ENCODE measurements around the gene SLC27A4. TPM values are rescaled to one million over a fixed set of nuclear protein-coding genes. Genes with fewer than 3 reads are reported as not detected.

SLC27A4 gene
- total RNA-seq, 1 experiment from 2014 or later, result 17.0 TPM

- Histone ChIP-seq H2AFZ (ENCODE audit: low read length) (no peak overlapping the region), H3K4me1 (ENCODE audit: insufficient read depth, low read length) (peaks cover 7% of the 10 kb centered on the region; the same call in 1 of the 2 replicates), H3K4me2 (ENCODE audit: insufficient read depth, insufficient read length, low read length) (no peak overlapping the region), H2BK12ac (ENCODE audit: insufficient read length, low read depth, low read length) (no peak overlapping the region), H3K9ac (ENCODE audit: extremely low read depth, insufficient read length, low read length) (no peak overlapping the region), H4K20me1 (ENCODE audit: control insufficient read depth, insufficient read depth, insufficient read length) (no peaks in the 10 kb centered on the region), H4K8ac (replicated peaks; ENCODE audit: insufficient read length, low read depth, low read length) (no peak overlapping the region), H4K91ac (ENCODE audit: insufficient read length, low read depth, low read length) (no peak overlapping the region), H3K27ac (ENCODE audit: insufficient read length, low read depth, low read length) (no peak overlapping the region), H3K79me2 (ENCODE audit: insufficient read depth, low read length) (no peaks in the 10 kb centered on the region), H3K79me1 (ENCODE audit: insufficient read depth, low read depth, low read length, poor library complexity, severe bottlenecking) (no peaks in the 10 kb centered on the region), H3K14ac (ENCODE audit: insufficient read depth, low read length) (no peak overlapping the region), H2BK120ac (ENCODE audit: low read depth, low read length, poor library complexity, severe bottlenecking) (no peak overlapping the region), H4K5ac (ENCODE audit: insufficient read length, low read depth, low read length) (no peak overlapping the region), H3K23ac (ENCODE audit: insufficient read length, low read depth, low read length) (no peak overlapping the region), H3T11ph (ENCODE audit: low read length) (no peak overlapping the region), H3K9me3 (ENCODE audit: control insufficient read depth, low read depth, low read length) (no peaks in the 10 kb centered on the region), H3K23me2 (ENCODE audit: insufficient read length, low read depth, low read length, poor library complexity, severe bottlenecking) (no peaks in the 10 kb centered on the region), H3K18ac (ENCODE audit: insufficient read length, low read depth, low read length) (no peak overlapping the region), H3K4ac (ENCODE audit: low read depth, low read length) (no peak overlapping the region), H2BK20ac (ENCODE audit: low read depth, low read length, poor library complexity, severe bottlenecking) (no peak overlapping the region), H3K27me3 (ENCODE audit: insufficient read depth, low read length) (peaks cover 17% of the 10 kb centered on the region; the same call in 1 of the 2 replicates), H2BK5ac (ENCODE audit: insufficient read length, low read length) (no peak overlapping the region), H2AK5ac (ENCODE audit: insufficient read length, low read length) (no peak overlapping the region), H2BK15ac (ENCODE audit: low read depth, low read length) (no peak overlapping the region), H3K56ac (ENCODE audit: insufficient read length, low read depth, low read length) (no peak overlapping the region)
- DNase-seq, result no peak
- TF ChIP-seq CTCF (conservative IDR thresholded peaks at IDR 0.05), result no peak
- WGBS (ENCODE audit: extremely low coverage, insufficient read length, low lambda C conversion rate), result no CpG with 5 or more reads among the region's 14 CpGs
- H3K9me3 Mint-ChIP-seq, result peaks cover 2 to 6% of the 10 kb centered on the region in 2 experiments; a peak in 3 of 5 replicates
- peak overlapping the region in 1 of 2 experiments; percentile 53; a peak in 1 of 5 replicates for H3K4me3 Mint-ChIP-seq
- peaks cover 61% of the 10 kb centered on the region for H3K27me3 Mint-ChIP-seq (ENCODE audit: low read depth)
- peaks cover 14 to 22% of the 10 kb centered on the region in 2 experiments for H3K4me1 Mint-ChIP-seq
- H3K27ac Mint-ChIP-seq, result no peak overlapping the region
- peaks cover 0 to 2% (median 0%) of the 10 kb centered on the region in 3 experiments; a peak in 4 of 7 replicates for H3K36me3 Mint-ChIP-seq (ENCODE audit: insufficient read depth in 1 of 3, low read depth in 3 of 3)
These were observed 21.1 kb downstream of the SLC27A4 start for GRCh38 chr9:128361296-128361985.

All from H9 (cell line).